Stimulated activated CD4-positive, alpha-beta T cell treated with anti-CD3 and anti-CD28 coated beads, TNF-alpha, amount 100 ng/mL, for 4 hours (primary cell): Measurements from ENCODE around the gene TMOD1.
"Not testable (repeated sequence)": the region's sequence is repeated elsewhere in the genome, so short reads cannot be mapped to it uniquely, and the experiment has no call there.

Experiments used
- DNase-seq, 3 experiments: peaks; one replicate each; pipeline ENCODE4 v3.0.0-alpha.2; 2020; ENCODE audit warnings: low read depth in 3 of 3

Gene TMOD1

GRCh38 chr9:97501177-97501971 lies at the start of gene TMOD1:
TMOD1 (plus strand) TSS chr9:97501666; CDS start chr9:97524189, 22,523 bp downstream.
- DNase-seq = peak in 1 of 3 experiments; percentile 19

GRCh38 chr9:97453573-97453972 lies 47.9 kb upstream of the TMOD1 start:
- not testable (repeated sequence) for DNase-seq

GRCh38 chr9:97456841-97457240 lies 44.6 kb upstream of the TMOD1 start:
- not testable (repeated sequence) for DNase-seq

- DNase-seq = no peak
Observed at GRCh38 chr9:97459326-97459725, 42.1 kb upstream of the TMOD1 start.

DNA sequence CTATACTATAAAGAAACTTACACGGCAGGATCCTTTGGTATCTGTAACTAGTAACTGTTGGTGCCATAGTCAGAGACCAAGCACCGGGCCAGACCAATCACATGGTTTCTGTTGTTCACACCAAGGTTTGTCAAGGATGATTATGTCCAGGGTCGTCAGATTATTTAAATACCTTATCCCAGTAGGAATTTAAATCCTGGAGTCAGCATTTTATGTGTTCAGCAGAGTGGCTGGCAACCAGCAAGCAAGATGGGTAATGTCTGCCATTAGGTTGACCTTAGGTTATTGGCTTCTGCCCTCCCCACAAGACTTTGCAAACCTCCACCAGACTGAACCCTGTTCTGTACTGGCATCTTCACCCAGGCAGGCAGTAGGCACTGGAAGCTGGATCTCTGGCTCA lies 39.3 kb upstream of the TMOD1 start:
- no peak for DNase-seq

- no peak for DNase-seq
Observed at GRCh38 chr9:97462914-97463313, 38.6 kb upstream of the TMOD1 start.

DNA sequence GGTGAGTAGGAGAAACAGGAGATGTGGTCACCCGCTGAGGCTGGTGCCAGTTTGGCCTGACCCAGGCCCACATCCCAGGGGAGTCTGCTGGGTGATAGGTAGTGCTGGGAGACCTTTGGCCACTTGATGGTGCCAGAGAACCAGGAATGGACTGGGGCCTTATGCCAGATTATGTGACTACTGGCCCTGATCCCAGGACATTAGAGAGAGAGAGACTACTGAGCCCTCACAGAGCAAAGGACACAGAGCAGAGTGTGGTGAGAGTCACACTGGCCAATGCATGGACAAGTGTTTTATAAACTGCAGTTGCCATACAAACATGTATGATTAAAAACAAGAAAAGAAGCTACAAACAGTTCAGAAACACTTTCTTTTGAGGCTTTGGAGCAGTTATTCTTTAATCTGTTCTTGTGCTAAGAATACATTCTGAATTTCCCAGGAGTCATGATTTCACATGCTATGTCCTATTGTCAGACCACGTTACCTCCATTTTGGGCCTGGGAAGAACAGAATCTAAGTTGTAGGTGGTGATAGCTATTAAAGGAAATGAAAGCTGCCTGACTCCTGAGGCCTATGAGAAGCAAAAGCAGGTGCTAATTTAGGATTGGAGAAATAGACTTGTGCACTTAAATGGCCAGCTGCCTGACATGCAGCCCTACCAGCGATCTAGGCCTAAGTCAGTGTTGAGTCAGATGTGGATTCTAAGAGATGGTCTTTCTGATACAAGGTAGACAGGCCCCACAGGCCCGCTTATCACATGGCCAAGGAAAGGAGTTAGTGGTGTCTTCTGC lies 32.6 kb upstream of the TMOD1 start:
- DNase-seq = peak in 1 of 3 experiments; percentile 2

GRCh38 chr9:97470076-97470475 lies 31.4 kb upstream of the TMOD1 start:
- no peak for DNase-seq

DNA sequence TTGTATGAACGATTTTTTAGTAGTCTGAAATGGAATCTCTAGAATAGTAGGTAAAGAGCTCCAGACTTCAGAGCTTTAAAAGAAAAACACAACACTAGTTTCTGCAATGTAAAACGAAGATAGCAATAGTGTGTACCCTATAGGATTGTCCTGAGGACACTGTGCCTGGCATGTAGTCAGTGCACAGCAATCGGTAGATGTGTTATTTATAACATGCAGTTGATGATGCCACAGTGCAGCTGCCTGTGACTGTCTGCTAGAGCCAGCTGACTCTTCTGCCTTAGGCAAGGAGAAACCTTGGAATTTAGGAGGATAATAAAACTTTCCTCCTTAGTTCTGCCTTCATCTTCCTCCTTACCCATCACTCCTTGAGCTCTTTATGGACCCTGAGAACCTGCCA lies 27.7 kb upstream of the TMOD1 start:
- no peak for DNase-seq

DNA sequence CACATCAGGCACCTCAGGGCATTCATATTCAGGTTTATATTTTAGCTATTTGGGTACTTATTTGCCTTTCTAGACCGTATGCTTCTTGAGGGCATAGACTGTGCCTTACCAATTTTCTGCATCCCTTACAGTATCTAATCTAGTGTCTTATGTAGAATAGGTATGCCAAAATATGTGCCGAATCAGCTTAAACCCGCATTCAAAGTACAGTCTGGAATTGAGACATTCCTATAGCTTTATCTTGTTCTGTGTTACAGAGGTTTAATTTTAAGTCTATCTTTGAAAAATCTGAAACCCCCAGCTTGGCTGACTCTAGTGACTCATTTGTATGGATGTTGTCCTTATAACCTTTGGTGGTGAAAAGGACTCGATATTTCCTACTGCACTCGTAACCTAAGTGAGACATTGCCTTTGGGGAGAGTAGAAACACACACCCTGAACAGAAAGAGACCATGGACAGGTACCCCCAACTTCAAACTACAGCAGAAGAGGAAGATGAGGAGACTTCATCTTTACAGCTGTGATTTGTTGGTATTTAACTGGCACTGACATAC lies 27.0 kb upstream of the TMOD1 start:
- no peak for DNase-seq

DNA sequence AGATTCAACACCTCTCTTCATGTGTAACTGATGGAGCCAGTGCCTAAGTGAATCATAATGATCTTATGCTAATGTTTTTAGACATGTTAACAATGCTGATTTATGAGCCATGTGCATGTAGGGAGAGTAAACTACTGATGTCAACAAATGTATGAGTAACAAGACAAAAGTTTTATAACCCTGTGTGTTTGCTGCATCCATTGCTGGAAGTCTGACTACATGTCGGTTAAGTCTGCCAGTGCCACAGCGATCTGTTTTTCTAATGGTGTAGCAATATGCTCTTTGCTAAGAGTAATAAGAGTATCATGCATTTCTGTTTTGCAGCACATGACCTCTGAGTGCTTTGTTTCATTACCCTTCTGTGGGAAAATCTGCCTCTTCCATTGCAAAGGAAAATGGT lies 26.4 kb upstream of the TMOD1 start:
- DNase-seq = no peak

GRCh38 chr9:97478301-97478981 lies 23.0 kb upstream of the TMOD1 start:
- DNase-seq = no peak

GRCh38 chr9:97479496-97480159 lies 21.8 kb upstream of the TMOD1 start:
- DNase-seq = no peak

DNA sequence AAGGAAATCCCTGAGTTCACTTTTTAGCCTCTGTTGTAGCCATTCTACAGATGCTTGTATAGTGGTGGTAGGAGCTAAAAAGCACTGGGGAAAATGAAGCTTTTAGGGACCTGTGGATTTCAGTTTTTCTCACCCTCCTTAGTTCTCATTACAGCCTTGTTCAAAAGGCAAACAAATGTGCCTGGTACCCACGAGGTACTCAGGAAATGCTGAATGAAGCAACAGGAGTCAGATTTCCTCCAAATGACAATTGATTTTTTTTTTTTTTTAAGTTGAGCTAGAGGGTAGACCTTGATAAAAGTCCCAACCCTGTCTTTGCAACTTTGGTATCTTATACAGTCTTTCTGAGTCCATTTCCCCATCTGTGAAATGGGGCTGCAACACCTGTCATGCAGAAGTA lies 21.3 kb upstream of the TMOD1 start:
- no peak for DNase-seq

GRCh38 chr9:97480749-97481148 lies 20.7 kb upstream of the TMOD1 start:
- no peak for DNase-seq

- DNase-seq = no peak
Observed at GRCh38 chr9:97484134-97484533, 17.3 kb upstream of the TMOD1 start.

DNA sequence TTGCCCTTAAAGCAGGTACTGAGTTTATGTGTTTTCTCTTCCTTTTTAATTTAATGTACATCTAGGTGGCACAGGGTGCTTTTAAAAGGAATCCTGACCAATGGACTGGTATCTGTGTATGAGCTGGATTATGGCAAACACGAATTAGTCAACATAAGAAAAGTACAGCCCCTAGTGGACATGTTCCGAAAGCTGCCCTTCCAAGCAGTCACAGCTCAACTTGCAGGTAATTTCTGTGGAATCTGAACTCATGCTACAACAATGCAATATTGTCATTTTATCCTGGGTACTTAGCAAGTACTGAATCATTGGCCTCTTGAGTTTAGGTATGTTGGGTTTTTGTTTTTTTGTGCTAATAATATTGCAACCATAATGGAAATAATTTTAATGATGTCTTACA lies 14.4 kb upstream of the TMOD1 start:
- no peak for DNase-seq

- no peak for DNase-seq
Observed at GRCh38 chr9:97487861-97488260, 13.6 kb upstream of the TMOD1 start.

GRCh38 chr9:97491216-97491999 lies 10.1 kb upstream of the TMOD1 start:
- no peak for DNase-seq

DNA sequence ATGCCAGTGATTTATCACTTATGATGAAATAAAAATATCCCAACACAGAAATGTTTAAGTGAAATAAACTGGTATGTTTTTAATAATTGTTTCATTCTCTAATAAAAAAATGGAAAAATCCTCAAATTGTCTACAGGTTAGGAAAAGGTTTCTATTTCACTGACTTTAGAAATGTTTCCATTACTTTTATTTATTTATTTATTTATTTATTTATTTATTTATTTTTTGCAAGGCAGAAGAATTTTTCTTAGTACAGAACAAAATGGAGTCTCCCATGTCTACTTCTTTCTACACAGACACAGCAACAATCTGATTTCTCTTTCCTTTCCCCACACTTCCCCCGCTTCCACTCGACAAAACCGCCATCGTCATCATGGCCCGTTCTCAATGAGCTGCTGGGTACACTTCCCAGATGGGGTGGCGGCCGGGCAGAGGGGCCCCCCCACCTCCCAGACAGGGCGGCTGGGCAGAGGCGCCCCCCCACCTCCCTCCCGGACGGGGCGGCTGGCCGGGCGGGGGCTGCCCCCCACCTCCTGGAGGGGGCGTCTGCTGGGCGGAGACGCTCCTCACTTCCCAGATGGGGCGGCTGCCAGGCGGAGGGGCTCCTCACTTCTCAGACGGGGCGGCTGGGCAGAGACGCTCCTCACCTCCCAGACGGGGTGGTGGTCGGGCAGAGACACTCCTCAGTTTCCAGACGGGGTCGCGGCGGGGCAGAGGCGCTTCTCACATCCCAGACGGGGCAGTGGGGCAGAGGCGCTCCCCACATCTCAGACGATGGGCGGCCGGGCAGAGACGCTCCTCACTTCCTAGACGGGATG lies 3.7 kb upstream of the TMOD1 start:
- not testable (repeated sequence) for DNase-seq
